NCI-H748 (cell line): ENCODE data around the gene MGMT.
A peak's percentile ranks its signal among the peaks of the same experiment; 100 is the strongest.
"Not testable (repeated sequence)": the region's sequence is repeated elsewhere in the genome, so short reads cannot be mapped to it uniquely, and the experiment has no call there.

Experiments used
- DNase-seq: peaks from one replicate; lab custom pipeline; 2025; ENCODE audit not compliant: unreplicated experiment; lab: John Stamatoyannopoulos, UW

Gene MGMT

GRCh38 chr10:129466703-129467358 lies at the start of gene MGMT:
Gene MGMT, plus strand, starts transcription at chr10:129467241.
- peak; percentile 76 for DNase-seq

GRCh38 chr10:129417870-129418269 lies 49.2 kb upstream of the MGMT start:
- peak; percentile 67 for DNase-seq

DNA sequence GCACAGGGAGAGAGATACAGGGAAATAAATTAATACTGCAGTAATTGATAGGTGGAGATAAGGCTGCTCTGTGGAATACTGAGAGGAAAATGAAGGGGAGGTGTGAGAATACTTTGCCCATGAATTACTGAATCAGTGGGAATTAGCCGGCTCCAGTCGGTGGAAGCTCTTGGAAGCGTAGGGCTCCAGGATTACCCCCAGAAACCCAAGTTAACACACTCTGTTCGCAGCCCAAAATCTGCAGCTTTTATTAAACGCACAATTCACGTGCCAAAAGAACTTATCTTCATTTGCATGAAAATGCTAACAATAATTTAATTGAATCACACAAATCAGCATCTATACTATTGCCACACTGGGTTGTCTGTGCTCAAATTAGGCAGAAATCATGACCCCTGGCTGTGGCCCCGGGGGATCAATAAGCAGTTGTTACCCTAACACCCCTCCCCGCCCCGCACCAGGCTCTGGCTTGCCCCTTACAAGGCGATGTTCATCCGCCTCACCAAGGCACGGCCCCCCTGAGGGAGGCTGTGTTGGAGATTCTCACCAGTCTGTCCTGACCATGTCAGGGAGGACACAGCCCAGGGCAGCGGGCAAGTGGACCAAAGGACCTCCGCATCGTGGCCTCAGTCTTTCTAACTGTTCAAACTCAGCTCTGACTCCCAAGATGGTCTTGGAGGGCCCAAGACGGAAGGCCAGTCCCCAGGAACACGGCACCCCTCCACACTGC lies 48.4 kb upstream of the MGMT start:
- no peak for DNase-seq

DNA sequence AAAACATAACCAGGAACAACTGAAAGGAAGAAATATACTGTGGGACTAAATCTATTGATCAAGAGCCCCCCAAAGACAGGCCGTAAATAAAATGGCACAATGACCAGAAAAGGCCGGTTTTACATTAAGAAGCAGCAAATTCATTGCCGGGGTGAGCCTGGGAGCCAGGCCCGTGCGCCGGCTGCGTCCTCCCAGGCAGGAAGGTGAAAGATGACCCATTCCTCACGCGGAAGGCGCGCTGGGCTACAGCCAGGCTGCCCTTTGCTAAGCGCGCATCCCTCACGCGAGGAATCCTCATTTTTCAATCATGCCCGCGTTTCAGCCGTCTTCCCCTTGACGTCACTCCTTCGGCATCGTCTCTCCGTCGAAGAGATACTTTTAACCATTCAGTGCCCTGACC lies 47.6 kb upstream of the MGMT start:
- DNase-seq, result no peak

- no peak for DNase-seq
Observed at GRCh38 chr10:129421399-129422010, 45.5 kb upstream of the MGMT start.

DNA sequence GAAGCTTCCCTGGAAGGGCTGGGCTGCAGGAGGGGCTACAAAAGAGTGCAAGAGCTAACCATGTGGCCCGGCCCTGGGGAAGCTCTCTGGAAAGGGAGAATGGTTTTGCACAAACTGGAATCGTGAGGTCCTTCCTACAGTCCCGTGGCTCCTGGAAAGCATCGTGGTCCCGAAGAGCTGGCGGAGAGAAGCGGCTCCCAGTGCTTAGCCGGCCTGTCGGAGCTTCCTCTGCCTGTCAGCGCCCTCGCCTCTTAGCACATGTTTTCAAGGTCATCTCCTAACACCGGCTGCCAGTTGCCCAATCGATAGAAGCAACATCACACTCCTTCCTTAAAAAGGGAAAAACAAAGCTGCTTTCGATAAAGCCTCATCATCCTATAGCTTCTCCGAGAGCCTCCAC lies 42.1 kb upstream of the MGMT start:
- no peak for DNase-seq

DNA sequence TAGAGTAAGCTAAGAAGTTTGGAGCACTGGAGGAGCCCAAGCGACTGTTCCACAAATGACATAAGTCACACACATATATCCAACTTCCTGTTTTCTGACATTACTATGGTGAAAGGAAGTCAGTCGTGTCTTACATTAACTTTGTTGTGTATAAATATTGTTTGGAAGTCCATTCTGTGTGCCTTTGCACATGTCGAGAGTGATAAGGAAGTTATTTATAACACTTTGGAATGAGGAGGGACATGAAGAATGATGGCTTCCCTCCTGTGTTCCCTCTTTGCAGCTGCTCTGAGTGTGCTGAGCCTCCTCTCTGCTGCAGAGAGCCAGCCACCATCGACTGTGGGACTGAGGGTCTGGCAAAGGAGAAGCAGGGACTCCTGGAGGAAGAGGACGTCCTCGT lies 40.4 kb upstream of the MGMT start:
- DNase-seq, result no peak

DNA sequence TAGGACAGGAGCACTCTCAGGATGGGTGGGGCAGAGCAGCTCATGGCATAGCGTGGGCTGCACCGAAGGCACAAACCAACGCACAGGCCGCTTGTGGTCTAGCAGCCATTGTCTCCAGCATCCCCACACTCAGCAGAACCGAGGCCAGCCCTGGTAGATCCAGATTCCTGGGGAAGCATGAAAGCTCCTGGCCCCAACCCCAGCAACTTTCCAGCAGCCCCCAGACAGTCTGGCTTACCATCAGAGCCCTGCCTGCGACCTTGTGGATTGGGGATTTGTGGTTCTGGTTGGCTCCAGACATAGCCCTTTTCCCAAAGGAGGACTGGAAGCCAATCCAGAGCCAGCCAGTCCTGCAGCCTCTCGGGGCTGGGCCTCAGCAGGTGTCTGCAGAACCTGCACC lies 33.8 kb upstream of the MGMT start:
- DNase-seq, result no peak

DNA sequence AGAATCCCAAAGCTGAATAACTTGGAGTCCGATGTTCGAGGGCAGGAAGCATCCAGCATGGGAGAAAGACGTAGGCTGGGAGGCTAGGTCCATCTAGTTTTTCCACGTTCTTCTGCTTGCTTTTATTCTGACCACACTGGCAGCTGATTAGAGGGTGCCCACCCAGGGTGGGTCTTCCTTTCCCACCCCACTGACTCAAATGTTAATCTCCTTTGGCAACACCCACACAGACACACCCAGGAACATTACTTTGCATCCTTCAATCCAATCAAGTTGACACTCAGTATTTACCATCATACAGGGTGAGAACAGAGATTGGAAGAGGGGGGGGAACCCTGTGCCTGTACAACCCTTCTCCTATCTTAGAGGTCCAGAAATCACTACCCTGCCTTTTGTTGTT lies 31.3 kb upstream of the MGMT start:
- not testable (repeated sequence) for DNase-seq

GRCh38 chr10:129438024-129438423 lies 29.0 kb upstream of the MGMT start:
- DNase-seq, result no peak

GRCh38 chr10:129440247-129440646 lies 26.8 kb upstream of the MGMT start:
- no peak for DNase-seq

DNA sequence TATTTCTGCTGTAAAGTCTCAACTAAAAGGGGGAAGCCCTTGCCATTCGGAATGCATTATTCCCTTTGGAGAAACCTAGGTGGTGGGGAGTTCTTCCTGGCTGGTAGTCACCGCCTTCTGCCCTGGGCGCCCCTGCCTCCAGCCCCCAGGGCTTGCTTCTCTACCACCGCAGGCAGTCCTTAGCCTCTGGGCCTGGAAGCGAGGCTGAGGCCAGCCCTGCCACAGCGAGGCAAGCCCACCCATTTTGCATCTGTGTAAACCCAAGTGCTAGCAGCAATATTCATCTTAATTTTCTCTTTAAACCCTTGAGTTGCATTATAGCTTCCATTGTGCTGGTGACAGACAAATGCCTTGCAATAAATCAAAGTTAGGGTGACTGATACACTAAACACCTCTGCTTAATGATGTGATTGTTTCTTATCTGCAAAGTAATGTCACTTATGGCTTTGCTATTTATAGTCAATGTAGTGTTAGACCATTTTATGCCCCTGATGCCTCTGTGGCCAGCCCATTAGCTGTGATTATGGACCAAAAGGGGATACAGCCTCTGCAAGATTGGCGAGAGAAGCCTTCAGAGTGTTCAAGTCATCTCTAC lies 26.2 kb upstream of the MGMT start:
- DNase-seq, result no peak

GRCh38 chr10:129441372-129442009 lies 25.6 kb upstream of the MGMT start:
- DNase-seq, result no peak

GRCh38 chr10:129442866-129443265 lies 24.2 kb upstream of the MGMT start:
- no peak for DNase-seq

DNA sequence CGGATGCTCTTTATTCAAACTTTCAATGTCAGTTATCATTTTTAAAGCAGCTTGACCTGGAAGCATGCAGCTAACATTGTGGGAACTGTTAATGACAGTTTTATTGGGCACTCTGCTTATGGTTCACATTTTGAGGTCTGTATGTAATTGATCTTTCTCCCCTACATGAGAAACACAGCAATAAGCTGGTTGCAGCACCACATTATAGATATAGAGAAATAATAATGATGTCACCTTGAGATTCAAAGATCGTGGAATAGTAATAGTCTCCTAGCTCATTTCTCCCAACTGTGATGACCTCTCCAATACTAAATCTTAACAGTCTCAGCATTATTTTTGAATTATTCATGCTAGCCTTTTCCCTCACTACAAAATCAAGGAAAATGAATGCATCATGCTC lies 22.7 kb upstream of the MGMT start:
- DNase-seq, result no peak

- no peak for DNase-seq
Observed at GRCh38 chr10:129445436-129446182, 21.4 kb upstream of the MGMT start.

- no peak for DNase-seq
Observed at GRCh38 chr10:129446183-129446581, 20.9 kb upstream of the MGMT start.

- DNase-seq, result no peak
Observed at GRCh38 chr10:129447486-129447885, 19.6 kb upstream of the MGMT start.

DNA sequence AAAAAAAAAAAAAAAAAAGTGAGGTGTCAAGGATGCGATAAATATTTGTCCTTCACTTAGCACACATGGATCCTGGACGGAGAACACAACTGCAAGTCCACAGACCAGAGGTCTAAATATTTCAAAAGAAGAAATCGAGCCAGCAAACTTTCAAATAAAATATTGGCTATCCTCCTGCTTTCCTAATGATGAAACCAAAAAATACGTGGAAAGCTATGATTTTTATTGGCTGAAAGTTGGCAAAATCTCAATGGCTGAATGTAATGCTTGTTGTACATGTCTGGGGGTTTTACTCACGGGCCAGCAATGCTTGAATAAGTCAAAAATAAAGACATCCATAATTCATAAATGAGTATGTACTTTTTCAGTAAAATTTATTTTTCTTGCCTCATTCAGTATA lies 19.0 kb upstream of the MGMT start:
- no peak for DNase-seq

GRCh38 chr10:129448539-129448938 lies 18.5 kb upstream of the MGMT start:
- no peak for DNase-seq

GRCh38 chr10:129449893-129450292 lies 17.1 kb upstream of the MGMT start:
- DNase-seq, result no peak
